Measurements from ENCODE around the gene RNASE8. TPM values are rescaled to one million over a fixed set of nuclear protein-coding genes. Genes with fewer than 3 reads are reported as not detected.

The RNASE8 gene
- total and polyA plus RNA-seq, 2 of the 4 experiments (the other 2 are of a cell fraction) = not detected

GRCh38 chr14:21101802-21102413 lies 44.3 kb downstream of the RNASE8 start (continued):
- no peak for TF ChIP-seq MAFK (IDR thresholded peaks at IDR 0.05; ENCODE audit: low read depth, low read length)

GRCh38 chr14:21102521-21103410 lies 45.1 kb downstream of the RNASE8 start:
- TF ChIP-seq SMC3 (IDR thresholded peaks at IDR 0.05; ENCODE audit: low read depth, low read length) = no peak
- 0 out of 4 replicates have a peak, but pooled peaks cover 0 to 2% of the 10 kb centered on the region in 2 experiments for H3K79me1 ChIP-seq (ENCODE audit: low read depth in 1 of 2, low read length in 2 of 2)
- no peaks in the 10 kb centered on the region for H3K27me3 ChIP-seq (ENCODE audit: control insufficient read depth, insufficient read depth, low read length)
- peak overlapping the region; percentile 39 to 94 for H4K8ac ChIP-seq (ENCODE audit: low read depth in 2 of 2, low read length in 2 of 2)
- H3K23ac ChIP-seq (ENCODE audit: low read depth, low read length) = peak overlapping the region; percentile 70; the same call in 1 of the 2 replicates
- peaks cover 3% of the 10 kb centered on the region; the same call in 1 of the 2 replicates for H3K9me1 ChIP-seq (ENCODE audit: insufficient read depth, low read length)
- intact Hi-C loops (cut with micrococcal nuclease) (loop anchor here (5.0 kb wide), 2 partner anchors 245 to 420 kb away; partner anchors contain the start of gene RNASE4), in situ Hi-C loops (cut with MboI; ENCODE audit: low sequenced_read_pairs) (loop anchor here (5.0 kb wide), 1 partner anchor 85 kb away; no protein-coding TSS in a partner anchor), dilution Hi-C loops (cut with HindIII; ENCODE audit: low sequenced_read_pairs, unreplicated experiment) (no loop called here)
- peak overlapping the region; percentile 75 for H3K4ac ChIP-seq (ENCODE audit: low read depth, low read length)
- peak overlapping the region; percentile 85 for H3K4me2 ChIP-seq (ENCODE audit: low read depth, low read length)
- no peak for ATAC-seq (ENCODE audit: low read depth)
- H3K4me1 ChIP-seq (ENCODE audit: control insufficient read depth, insufficient read depth, low read length) = peaks cover 6% of the 10 kb centered on the region
- H3K4me3 ChIP-seq (ENCODE audit: insufficient read depth, low read depth, low read length) = peak overlapping the region; percentile 36
- H2AFZ ChIP-seq (replicated peaks; ENCODE audit: low read length, poor library complexity) = peak overlapping the region; percentile 100
- peak overlapping the region; percentile 70 for H4K91ac ChIP-seq (ENCODE audit: insufficient read depth, low read depth, low read length)
- 0 out of 2 replicates have a peak overlapping the region, but pooled peaks have one; percentile 39 for H3K27ac ChIP-seq (ENCODE audit: insufficient read depth, low read length)
- no CpG with 5 or more reads among the region's 9 CpGs for WGBS, 2 experiments (ENCODE audit: extremely low coverage in 2 of 2, insufficient read length in 1 of 2)
- peak overlapping the region; percentile 64 for H3K9ac ChIP-seq (ENCODE audit: low read depth, low read length)
- H3K9me3 ChIP-seq (ENCODE audit: control insufficient read depth, insufficient read depth, low read length) = no peaks in the 10 kb centered on the region
- H3K36me3 ChIP-seq (ENCODE audit: control insufficient read depth, insufficient read depth, low read length) = no peaks in the 10 kb centered on the region
- no TSS peak for BruUV-seq (replicated peaks)
- peak overlapping the region; percentile 23 for H2AK9ac ChIP-seq (replicated peaks; ENCODE audit: low read depth, low read length, poor library complexity)
- H2BK15ac ChIP-seq (ENCODE audit: low read depth, low read length) = peak overlapping the region; percentile 11; the same call in 1 of the 3 replicates
- peak overlapping the region; percentile 20; the same call in 1 of the 2 replicates for H2AK5ac ChIP-seq (ENCODE audit: low read depth, low read length)
- H2BK5ac ChIP-seq (ENCODE audit: low read depth, low read length, poor library complexity, severe bottlenecking) = no peak overlapping the region
- H4K5ac ChIP-seq (ENCODE audit: low read depth, low read length) = peak overlapping the region; percentile 68
- H3K18ac ChIP-seq (ENCODE audit: low read depth, low read length) = no peak overlapping the region
- H2BK120ac ChIP-seq (ENCODE audit: low read depth, low read length) = peak overlapping the region; percentile 64
- H2BK20ac ChIP-seq (ENCODE audit: low read depth, low read length) = no peak overlapping the region; the same call in 1 of the 2 replicates
- no peak for DNase-seq
- peak overlapping the region; percentile 82 for H3K14ac ChIP-seq (replicated peaks; ENCODE audit: low read depth, low read length)
- H3K56ac ChIP-seq (ENCODE audit: extremely low read depth, insufficient read depth, low read length) = peak overlapping the region; percentile 37
- H4K20me1 ChIP-seq (ENCODE audit: insufficient read depth, low read length) = no peaks in the 10 kb centered on the region
- POLR2A ChIA-PET (ENCODE audit: unreplicated experiment) = no interaction called here
- CTCF ChIA-PET = interaction anchor here (0.6 to 4.2 kb wide), 7 partner anchors 11 to 91 kb away, joined by 3 to 44 read pairs (median 6); no protein-coding TSS in a partner anchor
